ENCODE data around the gene DUXB.

- TF ChIP-seq CTCF (IDR thresholded peaks at IDR 0.05) (no peak), POLR2A (IDR thresholded peaks at IDR 0.05) (no peak)
These were observed 2.0 kb upstream of the DUXB start for GRCh38 chr16:75703306-75703705.

Data from stomach (tissue), 4 donors.